Measurements from ENCODE around the gene MOK.
"Not testable (repeated sequence)": the region's sequence is repeated elsewhere in the genome, so short reads cannot be mapped to it uniquely, and the experiment has no call there.

Gene MOK

DNA sequence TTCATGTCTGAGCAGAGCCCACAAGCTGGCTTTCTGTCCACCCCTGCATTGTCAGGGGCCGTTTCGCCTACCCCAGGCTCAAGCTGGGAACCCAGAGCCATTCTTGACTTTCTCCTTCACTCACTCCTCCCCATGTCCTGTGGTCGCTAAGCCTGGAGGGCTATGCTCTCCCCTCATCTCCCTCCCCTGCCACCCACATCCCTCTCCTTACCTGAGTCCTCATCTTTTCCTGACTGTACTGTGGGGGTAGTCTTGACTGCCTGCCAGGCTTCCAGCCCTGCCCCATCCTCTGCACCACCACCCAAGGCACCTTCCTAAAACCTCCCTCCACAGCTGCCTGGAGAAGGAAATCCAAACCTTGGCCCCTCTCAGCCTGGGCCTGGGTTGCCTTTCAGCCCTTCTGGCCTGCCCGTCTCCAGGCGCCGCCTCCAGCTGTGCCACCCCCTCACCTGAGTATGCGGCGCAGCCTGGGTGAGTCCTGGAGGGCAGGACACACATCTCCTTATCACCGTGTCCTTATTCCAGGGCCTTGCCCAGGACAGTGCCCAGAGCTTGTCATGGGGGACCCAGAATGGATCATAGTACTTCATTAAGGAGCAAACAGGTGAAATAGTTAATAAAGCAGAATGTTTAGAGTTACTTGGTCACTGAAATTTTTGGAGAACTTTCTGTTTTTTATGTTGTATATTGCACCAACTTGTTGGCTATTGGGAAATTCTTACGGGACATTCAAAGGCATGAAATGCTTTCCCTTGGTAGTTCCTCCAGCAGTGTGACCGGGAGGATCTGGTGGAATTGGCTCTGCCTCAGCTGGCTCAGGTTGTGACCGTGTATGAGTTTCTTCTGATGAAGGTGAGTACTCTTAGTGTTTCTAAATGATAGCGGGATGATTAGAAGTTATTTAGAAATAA is 29.1 kb upstream of the MOK start:
- H3K4me3 ChIP-seq (ENCODE audit: low read length) = no peak overlapping the region
- TF ChIP-seq CTCF (conservative IDR thresholded peaks at IDR 0.05; ENCODE audit: low read length) = no peak
- DNase-seq (ENCODE audit: low read depth) = no peak

DNA sequence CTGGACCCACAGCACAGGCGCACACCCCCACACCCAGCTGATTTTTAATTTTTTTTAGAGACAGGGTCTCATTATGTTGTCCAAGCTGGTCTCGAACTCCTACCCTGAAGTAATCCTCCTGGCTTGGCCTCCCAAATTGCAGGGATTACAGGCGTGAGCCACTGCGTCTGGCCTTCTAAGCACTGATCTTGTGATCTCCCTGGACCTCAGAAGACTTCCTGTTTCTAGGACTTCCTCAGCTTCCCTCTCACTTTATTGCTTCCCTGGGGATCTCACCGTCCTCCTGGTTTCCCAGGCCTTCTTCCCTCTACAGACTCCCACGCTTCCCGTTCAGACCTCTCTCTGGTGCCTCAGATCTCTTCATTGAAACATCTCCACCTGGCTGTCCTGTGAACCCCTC is 28.4 kb upstream of the MOK start:
- H3K4me3 ChIP-seq (ENCODE audit: low read length) = no peak overlapping the region
- TF ChIP-seq CTCF (conservative IDR thresholded peaks at IDR 0.05; ENCODE audit: low read length) = no peak
- DNase-seq (ENCODE audit: low read depth) = no peak

DNA sequence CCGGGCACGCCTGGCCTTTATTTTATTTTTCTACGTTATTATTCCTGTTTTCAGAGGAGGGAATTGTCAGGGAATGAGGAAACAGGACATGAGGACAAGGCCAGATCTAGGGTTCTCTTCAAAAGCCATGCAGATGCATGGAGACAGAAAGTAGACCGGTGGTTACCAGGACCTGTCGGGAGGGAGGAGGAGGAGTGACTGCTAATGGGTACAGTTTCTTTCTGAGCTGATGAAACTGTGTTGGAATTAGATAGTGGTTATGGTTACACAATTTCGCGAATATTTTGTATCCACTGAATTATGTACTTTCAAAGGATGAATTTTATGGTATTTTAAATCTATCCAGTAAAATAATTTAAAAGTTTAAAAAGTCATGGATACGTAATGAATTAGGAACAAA is 25.8 kb upstream of the MOK start:
- no peak for DNase-seq (ENCODE audit: low read depth)
- H3K4me3 ChIP-seq (ENCODE audit: low read length) = no peak overlapping the region
- TF ChIP-seq CTCF (conservative IDR thresholded peaks at IDR 0.05; ENCODE audit: low read length) = no peak

DNA sequence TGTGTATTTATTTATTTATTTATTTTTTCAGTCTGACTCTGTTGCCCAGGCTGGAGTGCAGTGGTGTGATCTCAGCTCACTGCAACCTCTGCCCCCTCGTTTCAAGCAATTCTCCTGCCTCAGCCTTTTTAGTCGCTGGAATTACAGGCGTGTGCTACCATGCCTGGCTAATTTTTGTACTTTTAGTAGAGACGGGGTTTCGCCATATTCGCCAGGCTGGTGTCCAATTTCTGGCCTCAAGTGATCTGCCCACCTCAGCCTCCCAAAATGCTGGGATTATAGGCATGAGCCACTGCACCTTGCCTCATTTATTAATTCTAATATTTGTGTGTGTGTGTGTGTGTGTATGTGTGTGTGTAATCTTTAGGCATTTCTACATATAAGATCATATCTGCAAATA is 24.4 kb upstream of the MOK start:
- DNase-seq (ENCODE audit: low read depth); H3K4me3 ChIP-seq (ENCODE audit: low read length): not testable (repeated sequence)

DNA sequence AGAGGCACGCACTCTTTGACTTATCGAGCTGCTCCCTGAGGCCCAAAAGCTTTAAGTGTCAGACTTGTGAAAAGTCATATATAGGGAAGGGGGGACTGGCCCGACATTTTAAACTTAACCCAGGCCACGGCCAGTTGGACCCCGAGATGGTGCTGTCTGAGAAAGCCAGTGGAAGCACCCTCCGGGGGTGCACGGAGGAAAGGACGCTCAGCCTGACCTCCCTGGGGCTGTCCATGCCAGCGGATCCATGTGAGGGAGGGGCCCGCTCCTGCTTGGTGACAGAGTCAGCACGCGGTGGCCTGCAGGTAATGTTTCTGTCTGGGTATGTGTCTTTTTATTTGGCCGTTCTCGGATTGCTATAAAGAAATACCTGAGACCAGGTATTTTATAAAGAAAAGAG is 21.6 kb upstream of the MOK start:
- no peak overlapping the region for H3K4me3 ChIP-seq (ENCODE audit: low read length)
- DNase-seq (ENCODE audit: low read depth) = no peak
- no peak for TF ChIP-seq CTCF (conservative IDR thresholded peaks at IDR 0.05; ENCODE audit: low read length)

- H3K4me3 ChIP-seq (ENCODE audit: low read length) = no peak overlapping the region
- DNase-seq (ENCODE audit: low read depth) = no peak
- TF ChIP-seq CTCF (conservative IDR thresholded peaks at IDR 0.05; ENCODE audit: low read length) = no peak
Observed at GRCh38 chr14:102325791-102326345, 20.9 kb upstream of the MOK start.

GRCh38 chr14:102323102-102323501 is 18.1 kb upstream of the MOK start:
- DNase-seq (ENCODE audit: low read depth) = peak; percentile 88
- TF ChIP-seq CTCF (conservative IDR thresholded peaks at IDR 0.05; ENCODE audit: low read length) = peak; percentile 78
- H3K4me3 ChIP-seq (ENCODE audit: low read length) = no peak overlapping the region
